Activated CD4-positive, CD25-positive, alpha-beta regulatory T cell treated with anti-CD3 and anti-CD28 coated beads, Interleukin-2, amount 50 U/mL, for 16 hours (primary cell): ENCODE measurements around the gene PPM1G.
"Not testable (repeated sequence)": the region's sequence is repeated elsewhere in the genome, so short reads cannot be mapped to it uniquely, and the experiment has no call there.

ENCODE experiments used
- DNase-seq: peaks from one replicate; pipeline ENCODE4 v3.0.0-alpha.2; 2020; ENCODE audit warnings: low read depth, low spot score

PPM1G gene, protein sequence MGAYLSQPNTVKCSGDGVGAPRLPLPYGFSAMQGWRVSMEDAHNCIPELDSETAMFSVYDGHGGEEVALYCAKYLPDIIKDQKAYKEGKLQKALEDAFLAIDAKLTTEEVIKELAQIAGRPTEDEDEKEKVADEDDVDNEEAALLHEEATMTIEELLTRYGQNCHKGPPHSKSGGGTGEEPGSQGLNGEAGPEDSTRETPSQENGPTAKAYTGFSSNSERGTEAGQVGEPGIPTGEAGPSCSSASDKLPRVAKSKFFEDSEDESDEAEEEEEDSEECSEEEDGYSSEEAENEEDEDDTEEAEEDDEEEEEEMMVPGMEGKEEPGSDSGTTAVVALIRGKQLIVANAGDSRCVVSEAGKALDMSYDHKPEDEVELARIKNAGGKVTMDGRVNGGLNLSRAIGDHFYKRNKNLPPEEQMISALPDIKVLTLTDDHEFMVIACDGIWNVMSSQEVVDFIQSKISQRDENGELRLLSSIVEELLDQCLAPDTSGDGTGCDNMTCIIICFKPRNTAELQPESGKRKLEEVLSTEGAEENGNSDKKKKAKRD

DNA sequence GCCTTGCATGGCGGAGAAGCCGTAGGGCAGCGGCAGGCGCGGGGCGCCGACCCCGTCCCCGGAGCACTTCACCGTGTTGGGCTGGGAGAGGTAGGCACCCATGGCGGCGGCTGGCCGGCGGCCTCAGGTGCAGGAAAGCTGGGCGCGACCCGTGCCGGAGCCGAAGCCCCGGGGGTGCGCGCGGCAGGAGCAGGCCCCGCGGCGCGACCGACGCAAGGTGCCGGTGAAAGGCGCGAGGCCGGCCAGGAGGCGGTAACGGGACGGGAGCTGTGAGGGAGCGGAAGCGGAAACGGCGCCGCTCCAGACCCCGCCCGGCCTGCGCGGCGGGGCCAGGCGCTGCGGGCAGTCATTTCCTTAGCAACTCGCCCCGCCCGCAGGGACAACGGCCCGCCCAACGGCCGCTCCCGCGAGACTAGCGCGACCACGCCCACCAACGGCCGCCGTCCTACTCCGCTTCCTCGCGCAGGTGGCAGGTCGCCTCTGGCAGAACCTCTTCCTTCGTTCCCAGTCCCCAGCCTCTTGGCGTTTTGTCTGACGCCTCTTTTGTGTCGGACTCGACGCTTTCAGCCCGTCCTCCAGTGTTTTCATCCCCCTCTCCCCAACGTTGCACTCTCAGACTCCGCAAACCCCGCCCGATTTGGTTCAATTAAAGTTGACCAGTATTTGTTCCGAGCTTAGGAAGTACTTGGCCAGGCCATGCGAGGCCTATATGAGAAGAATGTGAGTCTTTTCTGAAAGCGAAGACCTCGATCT, at the start of gene PPM1G:
Gene PPM1G, minus strand, starts transcription at position 271 of the 753 bp plus-strand sequence. Its CDS starts 169 bp downstream, at position 102.
- peak; percentile 91 for DNase-seq

DNA sequence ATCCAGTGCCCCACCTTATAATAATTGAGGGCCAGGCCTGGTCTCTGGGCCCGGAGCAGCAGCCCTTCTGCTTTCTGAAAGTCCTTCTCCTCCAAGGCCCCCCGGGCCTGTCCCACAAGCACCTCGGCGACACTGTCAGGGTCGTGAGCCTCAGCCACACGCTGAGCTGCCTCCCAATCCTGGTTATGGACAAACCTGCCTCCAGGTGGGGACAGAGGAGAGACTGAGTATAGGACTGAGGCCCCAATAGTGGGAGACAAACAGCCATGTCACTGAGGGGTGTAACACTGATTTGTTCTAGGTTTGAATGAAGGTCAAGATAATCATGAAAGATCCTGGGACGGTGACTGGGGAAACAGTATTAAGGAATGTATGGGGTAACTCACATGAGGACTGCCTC, 44.6 kb upstream of the PPM1G start:
- DNase-seq = no peak

DNA sequence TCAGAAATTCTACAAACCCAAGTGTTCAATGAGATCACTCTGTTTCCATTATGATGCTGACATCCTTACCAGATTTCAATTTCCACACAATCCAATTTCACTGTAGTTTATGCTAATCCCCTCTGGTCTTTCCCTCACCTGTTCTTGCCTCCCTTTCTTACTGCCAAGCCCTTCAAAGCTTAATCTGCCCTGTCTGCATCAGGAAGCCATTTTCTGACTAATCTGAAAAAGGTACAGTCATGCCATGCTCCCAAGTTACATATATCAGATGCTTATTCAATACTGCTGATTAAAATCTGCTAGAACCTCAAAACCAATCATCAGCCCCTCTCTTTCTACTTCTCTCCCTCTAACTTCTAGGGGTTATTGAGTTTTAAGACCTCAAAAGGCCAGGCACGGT, 41.7 kb upstream of the PPM1G start:
- no peak for DNase-seq

DNA sequence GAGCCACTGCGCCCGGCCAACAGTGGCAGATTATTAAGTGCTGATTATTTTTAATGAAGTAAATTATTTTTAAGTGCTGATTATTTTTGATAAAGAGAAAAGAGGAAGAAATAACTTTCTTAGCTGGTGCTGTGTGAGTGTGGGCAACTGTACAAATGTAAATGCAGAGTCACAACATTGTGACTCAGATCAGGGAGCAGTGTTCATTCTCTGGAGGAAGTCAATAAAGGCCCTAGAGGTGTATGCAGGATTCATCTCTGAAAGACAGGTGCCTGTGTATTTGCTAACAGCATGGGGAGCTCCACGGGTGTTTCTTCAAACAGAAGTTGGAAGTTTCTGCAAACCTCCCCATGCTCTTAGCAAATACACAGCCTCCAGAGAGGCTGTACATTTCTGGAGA, 39.0 kb upstream of the PPM1G start:
- DNase-seq = no peak

DNA sequence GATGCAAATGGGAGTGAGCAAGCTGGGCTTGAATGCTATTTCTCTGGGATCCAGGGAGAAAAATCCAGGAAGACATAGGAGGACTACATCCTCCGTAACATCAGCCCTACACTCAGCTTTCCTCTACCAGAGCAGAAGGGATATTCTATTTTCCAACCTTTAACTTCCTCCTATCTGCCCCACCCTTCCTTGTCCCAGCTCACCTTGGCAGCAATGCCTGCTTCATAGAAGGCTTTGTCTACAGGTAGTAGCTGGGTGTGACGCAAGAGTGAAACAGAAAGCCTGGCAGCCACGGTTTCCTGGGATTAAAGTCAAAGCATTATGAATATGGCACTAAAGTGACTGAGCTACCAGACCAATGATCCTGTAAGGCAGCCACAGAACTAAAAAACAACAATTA, 36.7 kb upstream of the PPM1G start:
- DNase-seq = no peak

DNA sequence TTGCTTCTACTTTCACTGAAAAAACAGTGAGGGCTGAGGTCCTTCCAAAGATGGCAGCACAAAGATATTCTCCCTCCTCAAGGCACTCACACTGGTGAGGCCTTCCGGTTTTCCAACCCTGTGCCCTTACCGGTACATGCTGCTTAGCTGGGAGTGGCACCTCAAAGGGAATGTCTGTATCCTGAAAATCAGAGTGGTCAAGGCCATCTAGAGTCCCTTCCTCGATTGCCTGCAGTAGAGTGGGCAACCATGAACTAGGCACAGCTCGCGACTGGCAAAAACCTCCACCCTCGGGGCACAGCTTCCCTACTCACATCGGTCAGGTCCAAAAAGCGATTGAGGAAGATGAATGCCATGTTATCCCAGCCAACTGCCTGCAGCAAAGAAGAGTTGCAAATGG, 36.2 kb upstream of the PPM1G start:
- DNase-seq = no peak

DNA sequence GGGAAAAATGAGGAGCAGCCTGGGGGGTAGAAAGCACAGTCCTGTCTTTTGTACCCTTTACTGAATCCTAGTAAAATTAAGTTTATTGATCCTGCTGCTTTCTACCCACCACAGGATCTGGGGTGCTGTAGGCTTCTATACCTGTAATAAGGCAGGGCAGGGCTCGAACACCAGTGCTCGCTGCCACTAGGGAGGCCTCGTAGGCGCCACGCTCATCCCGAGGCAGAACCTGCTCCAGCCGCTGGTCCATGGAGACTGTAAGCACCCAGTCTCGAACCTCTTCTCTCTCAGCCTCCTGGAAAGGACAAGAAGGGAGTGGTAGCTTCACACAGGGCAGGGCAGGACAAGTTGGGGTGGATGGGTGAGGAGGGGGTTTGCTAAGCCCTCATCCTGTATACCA, 35.8 kb upstream of the PPM1G start:
- no peak for DNase-seq

DNA sequence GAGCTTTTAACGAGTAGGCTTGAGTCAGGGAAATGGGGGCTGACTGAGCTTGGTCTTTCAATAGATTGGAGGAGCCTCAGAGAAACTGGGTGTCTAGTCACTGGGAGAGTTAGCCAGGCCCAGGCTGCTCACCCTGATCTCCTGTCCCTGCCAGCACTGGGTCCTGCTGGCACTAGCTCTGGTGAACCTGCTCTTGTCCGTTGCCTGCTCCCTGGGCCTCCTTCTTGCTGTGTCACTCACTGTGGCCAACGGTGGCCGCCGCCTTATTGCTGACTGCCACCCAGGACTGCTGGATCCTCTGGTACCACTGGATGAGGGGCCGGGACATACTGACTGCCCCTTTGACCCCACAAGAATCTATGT, 33.5 kb upstream of the PPM1G start:
- no peak for DNase-seq

DNA sequence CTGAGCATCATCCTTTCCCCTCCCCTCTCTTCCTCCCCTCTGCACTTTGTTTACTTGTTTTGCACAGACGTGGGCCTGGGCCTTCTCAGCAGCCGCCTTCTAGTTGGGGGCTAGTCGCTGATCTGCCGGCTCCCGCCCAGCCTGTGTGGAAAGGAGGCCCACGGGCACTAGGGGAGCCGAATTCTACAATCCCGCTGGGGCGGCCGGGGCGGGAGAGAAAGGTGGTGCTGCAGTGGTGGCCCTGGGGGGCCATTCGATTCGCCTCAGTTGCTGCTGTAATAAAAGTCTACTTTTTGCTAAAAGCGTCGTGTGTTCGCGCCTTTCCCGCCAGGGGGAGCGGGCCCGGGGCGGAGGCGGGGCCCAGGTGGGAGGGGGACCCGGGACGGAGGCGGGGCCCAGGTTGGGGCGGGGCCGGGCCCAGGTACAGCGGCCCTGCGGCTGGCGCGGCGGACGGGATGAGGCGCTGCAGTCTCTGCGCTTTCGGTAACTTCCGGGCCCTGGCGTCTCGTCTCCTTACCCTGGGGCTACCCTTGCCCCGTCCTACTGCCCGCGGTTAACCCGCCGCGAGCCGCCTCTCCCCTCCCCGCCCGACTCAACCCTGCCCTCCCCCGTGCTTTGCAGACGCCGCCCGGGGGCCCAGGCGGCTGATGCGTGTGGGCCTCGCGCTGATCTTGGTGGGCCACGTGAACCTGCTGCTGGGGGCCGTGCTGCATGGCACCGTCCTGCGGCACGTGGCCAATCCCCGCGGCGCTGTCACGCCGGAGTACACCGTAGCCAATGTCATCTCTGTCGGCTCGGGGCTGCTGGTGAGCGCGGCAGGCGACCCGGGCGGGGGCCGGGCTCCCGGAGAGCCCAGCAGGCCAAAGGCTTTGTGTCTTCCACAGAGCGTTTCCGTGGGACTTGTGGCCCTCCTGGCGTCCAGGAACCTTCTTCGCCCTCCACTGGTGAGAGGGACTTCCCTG, 32.8 kb upstream of the PPM1G start, which contains the start of gene KRTCAP3:
Gene KRTCAP3, plus strand, starts transcription at position 424 of the 962 bp plus-strand sequence. Its CDS starts 32 bp downstream, at position 456.
- peak; percentile 13 for DNase-seq

DNA sequence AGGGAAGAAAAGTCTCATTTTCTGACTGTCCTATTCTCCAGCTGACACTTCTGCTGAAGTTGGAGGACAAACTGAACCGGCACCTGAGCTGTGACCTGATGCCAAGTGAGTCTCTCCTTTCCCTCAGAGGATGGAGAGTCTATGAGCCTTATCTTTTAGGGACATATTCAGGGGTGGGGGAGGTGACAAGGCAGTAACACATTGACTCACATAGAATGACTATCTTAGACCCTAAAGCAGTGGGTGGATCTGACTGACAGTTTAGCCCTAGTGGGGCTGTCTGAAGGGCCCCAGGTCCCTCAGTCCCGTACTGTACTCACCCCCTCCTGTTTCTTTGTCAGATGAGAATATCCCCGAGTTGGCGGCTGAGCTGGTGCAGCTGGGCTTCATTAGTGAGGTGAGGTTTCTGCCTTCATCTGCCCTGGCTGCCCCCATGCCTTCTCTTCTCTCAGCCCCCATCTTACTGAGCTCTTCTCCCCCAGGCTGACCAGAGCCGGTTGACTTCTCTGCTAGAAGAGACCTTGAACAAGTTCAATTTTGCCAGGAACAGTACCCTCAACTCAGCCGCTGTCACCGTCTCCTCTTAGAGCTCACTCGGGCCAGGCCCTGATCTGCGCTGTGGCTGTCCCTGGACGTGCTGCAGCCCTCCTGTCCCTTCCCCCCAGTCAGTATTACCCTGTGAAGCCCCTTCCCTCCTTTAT, 32.0 kb upstream of the PPM1G start:
- DNase-seq = no peak

DNA sequence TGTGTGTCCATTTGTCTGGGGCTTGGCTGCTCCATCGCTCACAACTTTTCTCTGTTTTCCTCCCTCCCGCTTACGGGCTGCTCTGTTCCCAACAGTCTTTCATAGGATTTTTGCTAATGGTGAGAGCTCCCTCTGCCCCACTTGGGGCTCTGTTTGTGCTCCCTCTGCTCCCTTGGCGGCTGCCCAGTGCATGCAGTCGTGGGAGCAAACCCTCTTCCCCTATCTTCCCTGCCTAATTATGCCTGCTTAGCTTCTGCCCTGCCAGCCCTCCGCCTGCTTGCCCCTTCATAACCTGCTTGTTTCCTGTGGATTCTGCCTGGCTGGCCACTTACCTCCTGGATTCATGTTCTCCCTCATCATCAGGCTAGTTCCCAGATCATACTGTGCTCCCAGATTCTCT, 26.2 kb upstream of the PPM1G start:
- DNase-seq = no peak

DNA sequence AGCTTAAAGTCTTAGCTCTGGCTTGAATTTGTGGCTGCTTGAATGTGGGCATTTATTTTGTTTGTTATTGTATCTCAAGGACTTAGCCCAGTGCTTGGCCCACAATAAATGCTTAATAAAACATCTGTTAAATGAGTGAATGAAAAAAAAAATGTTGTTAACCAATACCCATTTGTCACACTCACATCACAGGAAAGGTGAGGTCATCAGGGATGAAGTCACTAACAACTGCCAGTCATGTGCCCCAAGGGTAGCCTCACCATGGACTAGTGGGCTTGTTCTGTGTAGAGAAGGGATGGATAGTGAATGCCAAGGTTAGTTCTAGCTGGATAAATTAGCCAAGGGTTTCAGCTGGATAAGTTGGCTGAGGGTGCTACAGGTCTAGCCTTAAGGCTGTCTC, 22.0 kb upstream of the PPM1G start:
- DNase-seq = no peak

DNA sequence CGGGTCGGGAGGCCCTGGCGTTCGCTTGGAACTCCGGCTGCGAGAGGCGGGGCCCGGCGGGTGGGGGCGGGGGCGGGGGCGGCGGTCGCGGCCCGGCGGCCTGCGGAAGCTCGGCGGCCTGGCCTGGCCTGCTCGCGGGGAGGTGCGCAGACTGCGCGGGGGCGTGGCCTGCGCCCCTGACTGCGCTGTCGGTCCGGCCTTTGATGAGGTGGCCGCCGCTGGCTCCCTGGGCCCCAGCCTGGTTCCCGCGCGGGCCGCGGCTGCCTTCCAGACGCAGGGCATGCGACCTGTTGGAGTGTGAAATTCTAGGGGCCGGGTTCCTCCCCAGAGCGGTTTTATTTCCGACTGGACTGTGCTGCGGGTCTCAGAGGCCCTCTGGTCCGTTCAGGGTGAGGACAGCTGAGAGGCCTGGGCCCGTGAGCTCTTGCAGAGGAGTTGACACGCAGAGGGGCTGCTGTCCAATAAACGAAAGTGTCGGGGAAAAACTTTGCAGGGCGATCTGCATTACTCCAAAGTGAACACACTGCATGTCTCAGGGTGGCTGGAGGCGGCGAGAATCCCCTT, 19.7 kb upstream of the PPM1G start:
- peak; percentile 44 for DNase-seq

DNA sequence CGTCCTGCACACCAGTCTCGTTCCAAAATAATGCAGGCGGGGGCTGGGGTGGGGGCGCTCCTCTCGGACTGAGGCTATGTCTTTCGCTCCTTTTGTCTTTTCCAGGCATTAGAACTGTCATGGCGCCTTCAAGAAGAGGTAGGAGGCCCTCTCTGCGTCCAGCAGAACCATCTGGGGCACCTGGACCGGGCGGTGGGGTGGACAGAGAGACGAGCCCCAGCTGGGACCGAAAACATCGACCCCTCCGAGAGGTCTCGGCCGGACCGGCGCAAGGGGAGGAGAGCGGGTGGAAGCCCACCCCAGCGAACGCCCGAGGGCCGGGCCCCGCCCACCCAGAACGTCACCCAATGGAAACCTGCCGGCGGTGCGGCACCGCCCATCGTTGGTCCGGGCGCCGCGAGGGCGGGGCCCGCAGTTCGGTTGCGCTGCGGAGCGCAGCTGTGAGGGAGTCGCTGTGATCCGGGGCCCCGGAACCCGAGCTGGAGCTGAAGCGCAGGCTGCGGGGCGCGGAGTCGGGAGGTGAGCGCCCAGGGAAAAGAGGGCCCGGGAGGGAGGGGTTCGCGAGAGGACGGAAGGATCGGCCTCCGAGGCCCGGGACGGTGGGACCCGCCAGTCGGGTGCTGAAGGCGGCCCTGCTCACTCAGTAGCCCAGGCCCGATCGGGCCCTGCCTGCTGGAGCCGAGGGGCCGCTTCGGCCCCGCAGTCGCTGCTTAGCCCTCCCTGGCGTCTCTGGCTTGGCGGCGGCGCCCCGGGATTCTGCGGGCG, 19.0 kb upstream of the PPM1G start, which contains the start of gene NRBP1:
Gene NRBP1, plus strand, starts transcription at position 419 of the 765 bp plus-strand sequence. CDS start 4,643 bp downstream, outside the sequence.
- DNase-seq = peak; percentile 81

DNA sequence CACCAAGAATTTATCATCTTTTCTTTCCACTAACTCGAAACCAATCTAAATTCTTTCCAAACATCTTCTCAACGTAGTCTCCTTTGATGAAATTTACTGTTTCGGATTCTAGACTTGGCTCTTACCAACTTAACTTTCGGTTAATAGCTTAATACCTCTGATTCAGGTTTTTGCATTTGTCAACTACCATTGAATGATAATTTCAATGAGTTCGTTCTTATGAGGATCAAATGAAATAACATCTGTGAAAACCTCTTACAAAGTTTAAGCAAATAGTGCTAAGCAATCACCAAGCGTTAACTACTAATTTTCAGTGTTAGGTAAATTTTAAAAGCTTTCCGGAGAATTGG, 18.4 kb upstream of the PPM1G start:
- no peak for DNase-seq

DNA sequence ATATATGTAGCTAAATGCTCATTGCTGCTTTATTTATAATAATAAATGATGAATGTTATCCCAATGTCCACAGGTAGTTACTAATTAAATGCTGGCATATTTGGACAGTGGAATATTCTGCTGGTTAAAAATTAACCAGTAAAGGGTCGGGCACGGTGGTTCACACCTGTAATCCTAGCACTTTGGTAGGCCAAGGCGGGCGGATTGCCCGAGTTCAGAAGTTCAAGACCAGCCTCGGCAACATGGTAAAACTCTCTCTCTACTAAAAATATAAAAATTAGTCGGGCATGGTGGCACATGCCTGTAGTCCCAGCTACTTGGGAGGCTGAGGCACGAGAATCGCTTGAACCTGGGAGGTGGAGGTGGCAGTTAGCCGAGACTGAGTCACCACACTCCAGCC, 15.6 kb upstream of the PPM1G start:
- not testable (repeated sequence) for DNase-seq

DNA sequence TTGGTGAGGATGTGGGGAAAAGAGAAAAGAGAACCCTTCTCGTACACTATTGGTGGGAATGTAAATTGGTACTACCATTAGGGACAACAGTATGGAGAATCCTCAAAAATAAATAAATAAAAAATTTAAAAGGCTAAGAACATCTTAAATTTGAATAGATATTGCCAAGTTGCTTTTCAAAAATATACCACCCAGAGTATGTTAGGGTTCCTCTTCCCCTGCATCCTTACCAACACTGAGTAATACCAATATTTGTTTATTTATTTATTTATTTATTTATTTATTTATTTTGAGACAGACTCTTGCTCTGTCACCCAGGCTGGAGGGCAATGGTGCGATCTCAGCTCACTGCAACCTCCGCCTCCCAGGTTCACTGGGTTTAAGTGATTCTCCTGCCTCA, 13.6 kb upstream of the PPM1G start:
- no peak for DNase-seq

DNA sequence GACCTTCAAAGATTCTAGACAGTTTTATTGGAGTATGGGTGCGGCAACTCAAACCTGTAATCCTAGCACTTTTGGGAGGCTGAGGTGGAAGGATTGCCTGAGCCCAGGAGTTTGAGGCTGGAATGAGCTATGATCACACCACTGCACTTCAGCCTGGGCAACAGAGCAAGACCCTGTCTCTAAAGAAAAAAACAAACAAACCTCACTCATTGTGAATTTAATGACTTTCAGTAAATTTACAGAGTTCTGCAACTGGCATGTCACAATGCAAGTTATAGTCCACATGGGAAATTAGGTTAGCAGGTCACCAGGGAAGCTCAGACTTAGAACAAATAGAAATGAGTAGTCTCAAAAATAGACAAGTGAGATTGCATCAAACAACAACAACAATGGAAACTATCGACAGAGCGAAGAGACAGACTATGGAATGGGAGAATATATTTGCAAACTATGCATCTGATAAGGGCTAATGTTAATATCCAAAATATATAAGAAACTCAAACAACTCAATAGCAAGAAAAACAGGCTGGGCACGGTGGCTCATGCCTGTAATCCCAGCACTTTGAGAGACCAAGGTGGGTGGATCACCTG, 12.4 kb upstream of the PPM1G start:
- DNase-seq = no peak

DNA sequence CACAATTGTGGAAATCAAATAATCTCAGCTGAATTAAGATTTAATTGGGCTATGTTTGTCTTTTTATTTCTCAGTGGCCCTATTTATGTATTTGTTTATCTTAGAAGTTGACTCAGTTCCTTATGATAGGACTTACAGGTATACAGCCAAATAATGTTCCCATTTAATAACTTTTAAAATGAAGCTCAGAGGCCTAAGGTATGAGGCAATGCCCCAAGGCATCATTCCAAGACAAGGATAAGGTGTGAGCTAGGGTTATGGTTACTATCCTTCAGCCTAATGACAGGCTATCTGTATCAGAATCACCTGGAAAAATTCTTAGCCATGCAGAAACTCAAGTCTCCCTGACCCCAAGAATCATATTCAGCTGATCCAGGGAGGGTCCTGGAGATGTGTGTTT, 11.6 kb upstream of the PPM1G start:
- no peak for DNase-seq
